Measurements from ENCODE around the gene MCUR1.
"Not testable (repeated sequence)": the region's sequence is repeated elsewhere in the genome, so short reads cannot be mapped to it uniquely, and the experiment has no call there.

MCUR1 gene

GRCh38 chr6:13772358-13773030, 41.9 kb downstream of the MCUR1 start:
- DNase-seq = not testable (repeated sequence)

- DNase-seq = no peak
These were observed 44.7 kb downstream of the MCUR1 start for GRCh38 chr6:13769655-13770053.

DNA sequence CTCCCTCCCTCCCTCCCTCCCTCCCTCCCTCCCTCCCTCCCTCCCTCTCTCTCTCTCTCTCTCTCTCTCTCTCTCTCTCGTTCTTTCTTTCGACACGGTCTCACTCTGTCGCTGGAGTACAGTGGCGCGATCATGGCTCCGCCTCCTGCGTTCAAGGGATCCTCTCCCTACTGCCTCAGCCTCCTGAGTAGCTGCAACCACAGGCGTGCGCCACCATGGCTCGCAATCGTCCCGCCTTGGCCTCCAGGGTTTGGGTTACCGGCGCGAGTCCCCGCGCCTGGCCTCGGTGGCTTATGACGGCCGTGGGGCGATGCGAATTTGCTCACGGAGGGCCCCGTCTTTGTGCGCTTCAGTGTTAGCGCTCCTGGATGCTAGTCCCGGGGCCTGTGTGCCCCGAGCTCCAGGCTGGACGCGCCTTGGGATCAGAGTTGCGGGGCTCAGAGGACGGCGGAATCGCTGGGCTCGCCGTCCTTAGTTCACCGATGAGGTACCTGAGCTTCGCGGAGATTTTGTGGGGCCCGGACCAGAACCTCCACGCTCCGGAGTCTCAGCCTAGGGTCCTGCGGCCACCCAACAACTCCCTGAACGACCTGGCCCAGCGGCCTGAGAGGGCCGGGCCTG, 45.2 kb downstream of the MCUR1 start:
- DNase-seq = no peak

DNA sequence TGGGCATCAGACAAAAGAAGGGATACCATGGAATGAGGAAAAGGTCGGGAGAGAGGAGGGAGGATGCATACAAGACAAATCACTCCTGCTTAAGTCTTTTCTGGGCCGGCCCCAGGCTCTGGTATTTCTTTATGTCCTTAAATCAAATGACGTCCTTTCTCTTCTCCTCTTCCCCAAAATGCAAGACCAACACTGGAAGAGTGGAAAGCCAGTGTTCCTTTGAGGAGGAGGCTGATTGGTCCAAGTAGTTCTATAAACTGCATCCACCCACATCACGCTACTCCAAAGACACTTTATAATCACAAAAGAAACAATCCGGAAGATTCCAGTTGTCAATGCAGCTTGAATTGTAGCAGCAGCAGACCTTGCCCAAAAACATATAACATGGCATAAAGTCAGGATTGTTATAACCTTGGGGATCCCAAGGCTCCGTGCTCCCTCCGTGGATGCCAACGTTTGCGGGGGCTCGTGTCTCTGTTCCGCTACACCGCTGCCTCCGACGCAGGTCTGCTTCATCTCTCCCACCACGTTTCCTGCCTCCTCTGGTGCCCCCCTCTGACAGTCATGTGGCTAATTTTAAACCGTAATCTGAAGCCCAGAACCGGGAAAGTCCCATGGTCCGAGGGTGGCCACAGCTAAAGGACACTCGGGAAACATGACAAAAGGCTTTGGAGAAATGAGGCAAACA, 47.1 kb downstream of the MCUR1 start:
- no peak for DNase-seq

GRCh38 chr6:13766201-13766634, 48.1 kb downstream of the MCUR1 start:
- DNase-seq = no peak

DNA sequence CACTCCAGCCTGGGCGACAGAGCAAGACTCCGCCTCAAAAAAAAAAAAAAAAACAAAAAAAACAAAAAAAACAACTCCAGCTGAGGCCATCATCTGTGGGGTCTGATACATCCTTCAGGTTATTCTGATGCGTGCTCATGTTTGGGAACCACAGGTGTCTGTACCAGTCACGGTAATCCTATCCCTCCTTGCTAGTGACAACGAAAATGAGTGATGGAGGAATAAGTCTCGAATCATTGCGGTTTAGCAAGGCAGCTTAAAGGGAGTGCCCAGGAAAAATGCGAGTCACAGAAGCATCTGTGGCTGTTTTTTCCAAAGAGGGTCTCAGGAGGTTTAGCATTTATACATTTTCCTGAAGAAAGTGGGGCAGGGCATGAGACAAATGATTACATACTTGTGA, 48.8 kb downstream of the MCUR1 start:
- no peak for DNase-seq

DNA sequence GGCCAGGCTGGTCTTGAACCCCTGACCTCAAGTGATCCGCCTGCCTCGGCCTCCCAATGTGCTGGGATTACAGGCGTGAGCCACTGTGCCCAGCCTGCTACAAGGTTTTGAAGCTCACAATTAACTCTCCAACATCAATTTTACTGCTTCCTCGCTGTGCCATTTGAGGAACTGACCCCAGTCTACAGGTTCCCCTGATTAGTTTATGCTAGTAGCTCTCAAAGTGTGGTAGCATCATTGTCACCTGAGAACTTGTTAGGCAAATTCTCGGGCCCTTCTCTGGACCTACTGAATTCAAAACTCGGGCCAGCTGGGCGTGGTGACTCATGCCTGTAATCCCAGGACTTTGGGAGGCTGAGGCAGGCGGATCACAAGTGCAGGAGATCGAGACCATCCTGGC, 49.4 kb downstream of the MCUR1 start:
- DNase-seq = no peak

- peak; percentile 38 for DNase-seq
These were observed 50.5 kb downstream of the MCUR1 start for GRCh38 chr6:13763740-13764381.

DNA sequence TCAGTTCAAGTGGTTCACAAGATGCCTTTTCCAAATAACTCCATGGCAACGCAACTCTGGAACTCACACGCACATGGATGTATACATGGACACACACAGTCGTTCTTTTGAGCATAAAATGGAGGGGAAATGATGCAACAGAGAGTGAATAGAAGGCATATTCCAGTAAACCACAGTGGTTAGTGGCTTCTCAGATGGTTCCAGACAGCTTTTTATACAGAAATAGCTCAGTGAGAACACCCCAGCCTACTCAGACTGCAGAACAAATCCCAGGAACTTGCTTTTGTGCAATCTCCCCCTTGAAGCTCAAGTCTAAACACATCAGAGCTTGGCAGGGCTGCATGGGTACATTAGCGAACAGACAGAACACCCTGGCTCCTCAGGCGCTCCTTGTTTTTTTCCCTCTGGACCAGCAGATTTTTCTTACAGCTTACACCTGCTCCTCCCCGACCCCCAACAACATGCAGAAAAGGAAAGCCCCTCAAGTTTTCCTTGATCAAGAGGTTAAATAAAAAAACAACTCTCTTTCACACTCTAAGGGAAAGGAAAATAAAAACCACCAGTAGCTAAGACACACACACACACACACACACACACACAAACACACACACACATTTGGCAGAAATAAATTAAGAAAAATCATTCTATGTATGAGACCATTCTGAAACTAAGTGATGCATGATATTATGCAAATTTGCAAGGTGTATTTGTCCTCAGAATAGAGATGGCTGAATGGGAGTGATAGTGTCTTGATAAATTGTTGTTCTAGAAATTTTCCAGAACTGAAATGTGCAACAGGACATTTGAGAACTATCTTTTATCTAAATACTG, 51.5 kb downstream of the MCUR1 start:
- DNase-seq = peak; percentile 13

DNA sequence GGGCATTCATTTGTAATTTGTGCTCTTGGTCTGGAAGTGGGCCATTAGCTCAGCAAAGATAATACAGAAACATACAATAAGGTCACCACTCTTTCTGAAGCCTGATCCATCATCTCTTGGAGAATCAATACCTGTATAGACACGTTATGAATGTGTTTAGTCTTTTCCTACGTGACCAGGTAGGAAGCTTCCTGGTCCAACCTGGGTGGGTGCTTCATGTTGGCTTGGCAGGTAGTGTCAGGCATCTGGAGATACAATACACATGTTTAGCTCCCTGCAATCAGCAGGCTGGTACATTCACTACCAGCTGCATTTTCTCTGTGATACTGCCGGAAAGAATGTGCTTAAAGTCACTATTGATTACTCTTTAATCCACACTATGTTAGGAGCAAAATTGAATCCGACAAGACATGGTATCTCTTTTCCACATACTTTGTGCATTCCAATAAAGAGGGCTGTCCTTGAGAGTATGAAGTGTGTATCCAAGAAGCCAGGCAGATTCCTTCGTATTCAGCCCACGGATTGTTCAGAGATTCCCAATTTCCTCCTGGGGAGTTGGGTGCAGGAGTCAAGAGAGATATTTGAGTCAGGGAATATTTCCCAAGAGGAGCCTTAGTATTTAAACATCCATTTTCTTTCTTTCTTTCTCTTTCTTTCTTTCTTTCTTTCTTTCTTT, 52.9 kb downstream of the MCUR1 start:
- DNase-seq = no peak

GRCh38 chr6:13760307-13761304, 53.8 kb downstream of the MCUR1 start:
- DNase-seq = no peak

- no peak for DNase-seq
These were observed 55.3 kb downstream of the MCUR1 start for GRCh38 chr6:13759025-13759424.

DNA sequence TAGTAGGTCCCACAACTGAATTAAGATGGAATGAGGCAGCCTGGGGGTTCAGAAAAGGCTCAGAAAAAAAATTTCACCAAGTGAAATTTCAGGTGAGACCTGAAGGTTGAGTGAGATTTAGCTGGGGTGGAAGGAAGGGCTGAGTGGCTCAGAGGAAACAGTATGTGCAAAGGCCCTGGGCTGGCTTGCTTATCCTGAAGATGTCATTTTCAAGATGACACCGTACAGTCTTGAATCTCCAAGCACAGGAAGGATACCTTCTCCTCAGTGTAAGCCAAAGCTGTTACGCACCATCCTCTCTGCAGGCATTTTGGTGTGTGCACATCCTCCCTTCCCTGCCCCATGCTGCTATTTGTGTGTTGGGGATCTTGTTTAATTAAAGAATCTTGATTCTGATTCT, 59.7 kb downstream of the MCUR1 start:
- DNase-seq = no peak

- DNase-seq = no peak
These were observed 70.6 kb downstream of the MCUR1 start for GRCh38 chr6:13743736-13744127.

DNA sequence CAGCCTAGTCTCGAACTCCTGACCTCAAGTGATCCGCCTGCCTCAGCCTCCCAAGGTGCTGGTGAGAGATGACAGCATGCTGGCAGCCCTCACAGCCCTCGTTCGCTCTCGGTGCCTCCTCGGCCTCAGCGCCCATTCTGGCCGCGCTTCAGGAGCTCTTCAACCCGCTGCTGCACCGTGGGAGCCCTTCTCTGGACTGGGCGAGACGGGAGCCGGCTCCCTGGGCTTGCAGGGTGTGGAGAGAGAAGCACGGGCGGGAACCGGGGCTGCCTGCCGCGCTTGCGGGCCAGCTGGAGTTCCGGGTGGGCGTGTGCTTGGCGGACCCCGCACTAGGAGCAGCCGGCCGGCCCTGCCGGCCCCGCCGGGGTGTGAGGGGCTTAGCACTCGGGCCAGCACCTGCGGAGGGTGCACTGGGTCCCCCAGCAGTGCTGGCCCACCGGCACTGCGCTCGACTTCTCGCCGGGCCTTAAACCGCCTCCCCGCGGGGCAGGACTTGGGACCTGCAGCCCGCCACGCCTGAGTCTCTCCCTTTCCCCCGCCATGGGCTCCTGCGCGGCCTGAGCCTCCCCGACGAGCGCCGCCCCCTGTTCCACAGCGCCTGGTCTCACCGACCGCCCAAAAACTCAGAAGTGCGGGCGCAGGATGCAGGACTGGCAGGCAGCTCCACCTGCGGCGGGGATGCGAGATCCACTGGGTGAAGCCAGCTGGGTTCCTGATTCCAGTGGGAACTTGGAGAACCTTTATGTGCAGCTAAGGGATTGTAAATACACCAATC, 71.2 kb downstream of the MCUR1 start:
- DNase-seq = no peak

GRCh38 chr6:13741365-13741764, 73.0 kb downstream of the MCUR1 start:
- DNase-seq = no peak
